H9 (cell line): ENCODE data around the gene ANK3. TPM values are rescaled to one million over a fixed set of nuclear protein-coding genes. Genes with fewer than 3 reads are reported as not detected.
A peak's percentile ranks its signal among the peaks of the same experiment; 100 is the strongest.

Source experiments
- DNase-seq: peaks from one replicate; pipeline ENCODE4 v3.0.0-alpha.2; 2017
- H2AFZ ChIP-seq: one replicate; pipeline ENCODE4 v1.6.1; 2013; ENCODE audit warnings: mild to moderate bottlenecking, low read length, control low read depth, moderate library complexity
- H2AK5ac ChIP-seq: 2 replicates; pipeline ENCODE4 v1.6.1; 2013; ENCODE audit warnings: low read length, control low read depth, mixed read lengths; ENCODE audit not compliant: insufficient read length
- H2BK120ac ChIP-seq: one replicate; pipeline ENCODE4 v1.6.1; 2013; ENCODE audit warnings: low read depth, mild to moderate bottlenecking, low read length, control low read depth, inconsistent platforms; ENCODE audit not compliant: poor library complexity, severe bottlenecking
- H2BK12ac ChIP-seq: 2 replicates; pipeline ENCODE4 v1.6.1; 2013; ENCODE audit warnings: low read length, control low read depth, mixed read lengths, low read depth; ENCODE audit not compliant: insufficient read length
- H2BK15ac ChIP-seq: 2 replicates; pipeline ENCODE4 v1.6.1; 2013; ENCODE audit warnings: low read depth, low read length, control low read depth
- H2BK20ac ChIP-seq: one replicate; pipeline ENCODE4 v1.6.1; 2013; ENCODE audit warnings: low read depth, mild to moderate bottlenecking, low read length, control low read depth, inconsistent platforms; ENCODE audit not compliant: poor library complexity, severe bottlenecking
- H2BK5ac ChIP-seq: 2 replicates; pipeline ENCODE4 v1.6.1; 2013; ENCODE audit warnings: low read length, control low read depth, mixed read lengths; ENCODE audit not compliant: insufficient read length
- H3K14ac ChIP-seq: 2 replicates; pipeline ENCODE4 v1.6.1; 2013; ENCODE audit warnings: low read length, control low read depth; ENCODE audit not compliant: insufficient read depth
- H3K18ac ChIP-seq: 2 replicates; pipeline ENCODE4 v1.6.1; 2013; ENCODE audit warnings: low read depth, mild to moderate bottlenecking, mixed read lengths, low read length, control low read depth; ENCODE audit not compliant: insufficient read length
- H3K23ac ChIP-seq: 2 replicates; pipeline ENCODE4 v1.6.1; 2013; ENCODE audit warnings: low read length, control low read depth, mixed read lengths, low read depth; ENCODE audit not compliant: insufficient read length
- H3K23me2 ChIP-seq: 2 replicates; pipeline ENCODE4 v1.6.1; 2013; ENCODE audit warnings: low read depth, mild to moderate bottlenecking, mixed read lengths, low read length, control low read depth; ENCODE audit not compliant: insufficient read length, poor library complexity, severe bottlenecking
- H3K27ac ChIP-seq: 2 replicates; pipeline ENCODE4 v1.5.1; 2013; ENCODE audit warnings: low read length, control low read depth, mixed read lengths, low read depth; ENCODE audit not compliant: insufficient read length
- H3K27me3 ChIP-seq: 2 replicates; pipeline ENCODE4 v1.6.1; 2013; ENCODE audit warnings: low read length, control low read depth, inconsistent platforms; ENCODE audit not compliant: insufficient read depth
- H3K4ac ChIP-seq: 2 replicates; pipeline ENCODE4 v1.6.1; 2013; ENCODE audit warnings: low read depth, mild to moderate bottlenecking, control low read depth, inconsistent platforms, low read length, moderate library complexity
- H3K4me1 ChIP-seq: 2 replicates; pipeline ENCODE4 v1.6.1; 2013; ENCODE audit warnings: low read length, control low read depth, inconsistent platforms; ENCODE audit not compliant: insufficient read depth
- H3K4me2 ChIP-seq: 2 replicates; pipeline ENCODE4 v1.6.1; 2013; ENCODE audit warnings: low read length, control low read depth, mixed read lengths; ENCODE audit not compliant: insufficient read length, insufficient read depth
- H3K56ac ChIP-seq: 2 replicates; pipeline ENCODE4 v1.6.1; 2013; ENCODE audit warnings: low read depth, mild to moderate bottlenecking, mixed read lengths, low read length, control low read depth; ENCODE audit not compliant: insufficient read length
- H3K79me1 ChIP-seq: 2 replicates; pipeline ENCODE4 v1.6.1; 2013; ENCODE audit warnings: low read depth, mild to moderate bottlenecking, moderate library complexity, low read length, control low read depth, inconsistent platforms; ENCODE audit not compliant: insufficient read depth, poor library complexity, severe bottlenecking
- H3K79me2 ChIP-seq: 2 replicates; pipeline ENCODE4 v1.6.1; 2013; ENCODE audit warnings: low read length, control low read depth, inconsistent platforms; ENCODE audit not compliant: insufficient read depth
- H3K9ac ChIP-seq: 2 replicates; pipeline ENCODE4 v1.6.1; 2013; ENCODE audit warnings: low read length, control low read depth, mixed read lengths; ENCODE audit not compliant: insufficient read length; ENCODE audit errors: extremely low read depth
- H3K9me3 ChIP-seq: one replicate; pipeline ENCODE4 v1.6.1; 2013; ENCODE audit warnings: low read depth, low read length, inconsistent platforms; ENCODE audit not compliant: control insufficient read depth
- H3T11ph ChIP-seq: one replicate; pipeline ENCODE4 v1.6.1; 2013; ENCODE audit warnings: mild to moderate bottlenecking, low read length, control low read depth, inconsistent platforms
- H4K20me1 ChIP-seq: one replicate; pipeline ENCODE4 v1.6.1; 2013; ENCODE audit not compliant: control insufficient read depth, insufficient read length, insufficient read depth
- H4K5ac ChIP-seq: 2 replicates; pipeline ENCODE4 v1.6.1; 2013; ENCODE audit warnings: low read depth, mild to moderate bottlenecking, mixed read lengths, low read length, control low read depth; ENCODE audit not compliant: insufficient read length
- H4K8ac ChIP-seq: replicated peaks from 2 replicates; pipeline ENCODE4 v1.6.1; 2013; ENCODE audit warnings: low read length, control low read depth, mixed read lengths, low read depth; ENCODE audit not compliant: insufficient read length
- H4K91ac ChIP-seq: 2 replicates; pipeline ENCODE4 v1.6.1; 2013; ENCODE audit warnings: low read depth, mild to moderate bottlenecking, moderate library complexity, mixed read lengths, low read length, control low read depth; ENCODE audit not compliant: insufficient read length
- H3K27ac Mint-ChIP-seq, 3 experiments: 2 replicates in 2 of 3; 3 replicates in 1 of 3; pipeline ENCODE4 v1.8.0; 2020 to 2021; ENCODE audit warnings: mixed read lengths in 3 of 3, mild to moderate bottlenecking in 1 of 3, moderate library complexity in 1 of 3
- H3K27me3 Mint-ChIP-seq: 2 replicates; pipeline ENCODE4 v1.8.0; 2021; ENCODE audit warnings: low read depth, mild to moderate bottlenecking, moderate library complexity, mixed read lengths
- H3K36me3 Mint-ChIP-seq, 3 experiments: 2 replicates in 2 of 3; 3 replicates in 1 of 3; pipeline ENCODE4 v1.8.0; 2020 to 2021; ENCODE audit warnings: low read depth in 3 of 3, mixed read lengths in 3 of 3; ENCODE audit not compliant: insufficient read depth in 1 of 3
- H3K4me1 Mint-ChIP-seq, 2 experiments: 2 replicates each; pipeline ENCODE4 v1.8.0; 2020; ENCODE audit warnings: mixed read lengths in 2 of 2
- H3K4me3 Mint-ChIP-seq, 2 experiments: 2 replicates in 1 of 2; 3 replicates in 1 of 2; pipeline ENCODE4 v1.8.0; 2020 to 2021; ENCODE audit warnings: mild to moderate bottlenecking in 2 of 2, mixed read lengths in 2 of 2, moderate library complexity in 1 of 2
- H3K9me3 Mint-ChIP-seq, 2 experiments: 2 replicates in 1 of 2; 3 replicates in 1 of 2; pipeline ENCODE4 v1.8.0; 2020; ENCODE audit warnings: mild to moderate bottlenecking in 2 of 2, mixed read lengths in 2 of 2, moderate library complexity in 1 of 2
- WGBS: extraction: QIAGEN DNeasy Blood & Tissue Kit; methylation state at CpG from one replicate; pipeline ENCODE4 v1.1.7; 2013; ENCODE audit warnings: missing lambda C conversion rate, low lambda C conversion rate, mixed read lengths; ENCODE audit not compliant: insufficient read length; ENCODE audit errors: extremely low coverage; 5-methylcytosine and 5-hydroxymethylcytosine counted together
- total RNA-seq: library from RNA; stranded (reverse); gene quantifications from 2 replicates; pipeline ENCODE4 v1.2.1, GENCODE V29; 2021
- TF ChIP-seq, protein P1 (sequence below): fragments of 200-600 bp; sonication (generic); conservative IDR thresholded peaks from 3 replicates; pipeline ENCODE4 v1.8.0; 2021; ENCODE audit warnings: antibody characterized with exemption, mild to moderate bottlenecking

The ANK3 gene
- total RNA-seq, 1 experiment from 2014 or later: 59.6 TPM

DNA sequence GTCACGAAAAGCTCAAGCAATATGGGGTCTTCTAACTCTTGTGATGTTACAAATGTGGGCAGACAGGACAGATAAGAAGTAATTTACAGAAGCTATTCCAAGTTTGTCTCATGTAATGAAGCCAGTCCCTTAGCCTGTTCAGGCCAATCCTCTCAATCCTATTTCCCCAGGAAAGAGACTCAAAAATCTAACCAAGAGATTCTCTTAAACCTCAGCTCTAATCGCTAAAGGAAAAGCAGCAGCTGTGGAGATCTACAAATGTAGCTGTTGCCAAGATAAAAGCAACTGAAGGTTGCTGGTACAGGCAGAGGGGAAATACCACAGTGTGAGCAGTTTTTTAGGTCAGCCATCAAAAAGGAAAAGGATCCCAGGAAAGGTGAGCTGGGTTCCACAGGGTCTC is 39.3 kb downstream of the ANK3 start:
- DNase-seq: no peak
- no peaks in the 10 kb centered on the region for H3K27me3 Mint-ChIP-seq
- TF ChIP-seq, protein P1, sequence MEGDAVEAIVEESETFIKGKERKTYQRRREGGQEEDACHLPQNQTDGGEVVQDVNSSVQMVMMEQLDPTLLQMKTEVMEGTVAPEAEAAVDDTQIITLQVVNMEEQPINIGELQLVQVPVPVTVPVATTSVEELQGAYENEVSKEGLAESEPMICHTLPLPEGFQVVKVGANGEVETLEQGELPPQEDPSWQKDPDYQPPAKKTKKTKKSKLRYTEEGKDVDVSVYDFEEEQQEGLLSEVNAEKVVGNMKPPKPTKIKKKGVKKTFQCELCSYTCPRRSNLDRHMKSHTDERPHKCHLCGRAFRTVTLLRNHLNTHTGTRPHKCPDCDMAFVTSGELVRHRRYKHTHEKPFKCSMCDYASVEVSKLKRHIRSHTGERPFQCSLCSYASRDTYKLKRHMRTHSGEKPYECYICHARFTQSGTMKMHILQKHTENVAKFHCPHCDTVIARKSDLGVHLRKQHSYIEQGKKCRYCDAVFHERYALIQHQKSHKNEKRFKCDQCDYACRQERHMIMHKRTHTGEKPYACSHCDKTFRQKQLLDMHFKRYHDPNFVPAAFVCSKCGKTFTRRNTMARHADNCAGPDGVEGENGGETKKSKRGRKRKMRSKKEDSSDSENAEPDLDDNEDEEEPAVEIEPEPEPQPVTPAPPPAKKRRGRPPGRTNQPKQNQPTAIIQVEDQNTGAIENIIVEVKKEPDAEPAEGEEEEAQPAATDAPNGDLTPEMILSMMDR: no peak

More for the DNA sequence above, 39.3 kb downstream of the ANK3 start:
- H3K4me1 Mint-ChIP-seq: peaks cover 33 to 49% of the 10 kb centered on the region in 2 experiments
- Histone ChIP-seq H3K9me3 (no peaks in the 10 kb centered on the region), H3K23ac (no peak overlapping the region), H4K8ac (no peak overlapping the region), H3T11ph (peak overlapping the region; percentile 45), H3K18ac (no peak overlapping the region), H3K27ac (no peak overlapping the region), H2BK120ac (no peak overlapping the region), H3K79me2 (no peaks in the 10 kb centered on the region), H4K91ac (no peak overlapping the region), H2AFZ (no peak overlapping the region), H3K79me1 (no peaks in the 10 kb centered on the region), H3K9ac (no peak overlapping the region), H3K4me2 (no peak overlapping the region), H2AK5ac (no peak overlapping the region), H2BK5ac (no peak overlapping the region), H3K14ac (peak overlapping the region; percentile 47; the same call in 1 of the 2 replicates), H4K5ac (no peak overlapping the region), H3K56ac (no peak overlapping the region), H3K4me1 (no peaks in the 10 kb centered on the region; the same call in 1 of the 2 replicates), H2BK20ac (no peak overlapping the region), H4K20me1 (no peaks in the 10 kb centered on the region), H2BK15ac (peak overlapping the region; percentile 15; the same call in 1 of the 2 replicates), H2BK12ac (no peak overlapping the region), H3K23me2 (no peaks in the 10 kb centered on the region), H3K27me3 (no peaks in the 10 kb centered on the region), H3K4ac (no peak overlapping the region)
- no peaks in the 10 kb centered on the region for H3K9me3 Mint-ChIP-seq
- no peaks in the 10 kb centered on the region for H3K36me3 Mint-ChIP-seq
- H3K27ac Mint-ChIP-seq: peak overlapping the region in 1 of 3 experiments; percentile 61; a peak in 2 of 7 replicates
- H3K4me3 Mint-ChIP-seq: no peak overlapping the region
- WGBS: no CpG with 5 or more reads among the region's 2 CpGs
